Keratinocyte (primary cell): Measurements from ENCODE around the gene IDI1.

Experiments
- EZH2 ChIP-seq: IDR thresholded peaks from one replicate; pipeline ENCODE4 v1.6.1; 2012; ENCODE audit warnings: inconsistent platforms, mild to moderate bottlenecking, low read length, moderate library complexity
- TF ChIP-seq, protein P1 (sequence below), 3 experiments: IDR thresholded peaks in 1 of 3; conservative IDR thresholded peaks in 1 of 3; optimal IDR thresholded peaks in 1 of 3; 2 replicates in 2 of 3; 3 replicates in 1 of 3; pipeline versions ENCODE3 to v1.5.1; 2011; ENCODE audit warnings: low read length in 3 of 3, mild to moderate bottlenecking in 3 of 3, moderate library complexity in 2 of 3, control low read depth in 1 of 3, inconsistent platforms in 1 of 3; ENCODE audit not compliant: insufficient read depth in 2 of 3; ENCODE audit errors: extremely low read depth in 1 of 3

DNA sequence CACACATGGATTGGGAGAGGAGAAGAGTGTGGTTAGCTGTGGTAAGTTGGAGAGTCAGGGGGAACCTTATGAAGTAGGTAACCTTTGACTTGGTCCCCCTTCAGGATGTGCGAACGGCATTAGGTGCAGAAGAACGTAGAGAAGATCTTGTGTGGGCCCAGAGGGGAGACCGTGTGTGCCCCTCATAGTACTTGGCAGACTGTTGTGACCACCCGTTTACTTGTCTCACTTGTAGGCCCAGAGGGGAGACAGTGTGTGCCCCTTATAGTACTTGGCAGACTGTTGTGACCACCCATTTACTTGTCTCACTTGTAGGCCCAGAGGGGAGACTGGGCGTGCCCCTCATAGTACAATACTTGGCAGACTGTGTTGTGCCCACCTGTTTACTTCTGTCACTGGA, 58.1 kb downstream of the IDI1 start:
- TF ChIP-seq, protein P1, sequence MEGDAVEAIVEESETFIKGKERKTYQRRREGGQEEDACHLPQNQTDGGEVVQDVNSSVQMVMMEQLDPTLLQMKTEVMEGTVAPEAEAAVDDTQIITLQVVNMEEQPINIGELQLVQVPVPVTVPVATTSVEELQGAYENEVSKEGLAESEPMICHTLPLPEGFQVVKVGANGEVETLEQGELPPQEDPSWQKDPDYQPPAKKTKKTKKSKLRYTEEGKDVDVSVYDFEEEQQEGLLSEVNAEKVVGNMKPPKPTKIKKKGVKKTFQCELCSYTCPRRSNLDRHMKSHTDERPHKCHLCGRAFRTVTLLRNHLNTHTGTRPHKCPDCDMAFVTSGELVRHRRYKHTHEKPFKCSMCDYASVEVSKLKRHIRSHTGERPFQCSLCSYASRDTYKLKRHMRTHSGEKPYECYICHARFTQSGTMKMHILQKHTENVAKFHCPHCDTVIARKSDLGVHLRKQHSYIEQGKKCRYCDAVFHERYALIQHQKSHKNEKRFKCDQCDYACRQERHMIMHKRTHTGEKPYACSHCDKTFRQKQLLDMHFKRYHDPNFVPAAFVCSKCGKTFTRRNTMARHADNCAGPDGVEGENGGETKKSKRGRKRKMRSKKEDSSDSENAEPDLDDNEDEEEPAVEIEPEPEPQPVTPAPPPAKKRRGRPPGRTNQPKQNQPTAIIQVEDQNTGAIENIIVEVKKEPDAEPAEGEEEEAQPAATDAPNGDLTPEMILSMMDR (optimal IDR thresholded peaks at IDR 0.05 in 1 of 3, IDR thresholded peaks at IDR 0.05 in 1 of 3, conservative IDR thresholded peaks at IDR 0.05 in 1 of 3; ENCODE audit: extremely low read depth in 1 of 3, insufficient read depth in 2 of 3, low read length in 3 of 3) = no peak
- no peak for TF ChIP-seq EZH2
